Measurements from ENCODE around the gene OR56B1. TPM values are rescaled to one million over a fixed set of nuclear protein-coding genes. Genes with fewer than 3 reads are reported as not detected.
"Not testable (repeated sequence)": the region's sequence is repeated elsewhere in the genome, so short reads cannot be mapped to it uniquely, and the experiment has no call there.

The OR56B1 gene
- total RNA-seq, 6 experiments from 2014 or later = 0.12 TPM; not detected in 5

DNA sequence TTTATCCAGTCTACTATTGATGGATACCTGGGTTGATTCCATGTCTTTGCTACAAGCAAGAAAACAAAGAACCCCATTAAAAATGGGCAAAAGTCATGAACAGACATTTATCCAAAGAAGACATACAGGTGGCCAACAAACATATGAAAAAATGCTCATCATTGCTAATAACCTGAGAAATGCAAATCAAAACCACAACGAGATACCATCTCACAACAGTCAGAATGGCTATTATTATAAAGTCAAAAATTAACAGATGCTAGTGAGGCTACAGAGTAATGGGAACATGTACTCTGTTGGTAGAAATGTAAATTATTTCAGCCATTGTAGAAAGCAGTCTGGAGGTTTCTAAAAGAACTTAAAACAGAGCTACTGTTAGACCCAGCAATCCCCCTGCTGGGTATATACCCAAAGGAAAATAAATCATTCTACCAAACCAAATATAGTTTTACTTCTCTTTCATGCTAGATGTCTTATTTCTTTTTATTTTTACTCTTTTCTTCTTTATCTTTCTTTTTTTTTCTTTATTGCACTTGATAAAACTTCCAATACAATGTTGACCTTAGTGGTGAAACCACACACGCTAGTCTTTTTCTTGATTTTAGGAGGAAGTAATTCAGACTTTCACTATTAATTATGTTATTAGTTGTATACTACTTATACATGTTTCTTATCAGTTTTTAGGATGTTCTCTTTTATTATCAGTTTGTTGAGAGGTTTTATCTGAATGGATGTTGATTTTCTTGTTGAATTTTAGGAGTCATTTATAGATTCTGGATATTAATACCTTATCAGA lies 32.3 kb upstream of the OR56B1 start:
- TF ChIP-seq, protein P1, sequence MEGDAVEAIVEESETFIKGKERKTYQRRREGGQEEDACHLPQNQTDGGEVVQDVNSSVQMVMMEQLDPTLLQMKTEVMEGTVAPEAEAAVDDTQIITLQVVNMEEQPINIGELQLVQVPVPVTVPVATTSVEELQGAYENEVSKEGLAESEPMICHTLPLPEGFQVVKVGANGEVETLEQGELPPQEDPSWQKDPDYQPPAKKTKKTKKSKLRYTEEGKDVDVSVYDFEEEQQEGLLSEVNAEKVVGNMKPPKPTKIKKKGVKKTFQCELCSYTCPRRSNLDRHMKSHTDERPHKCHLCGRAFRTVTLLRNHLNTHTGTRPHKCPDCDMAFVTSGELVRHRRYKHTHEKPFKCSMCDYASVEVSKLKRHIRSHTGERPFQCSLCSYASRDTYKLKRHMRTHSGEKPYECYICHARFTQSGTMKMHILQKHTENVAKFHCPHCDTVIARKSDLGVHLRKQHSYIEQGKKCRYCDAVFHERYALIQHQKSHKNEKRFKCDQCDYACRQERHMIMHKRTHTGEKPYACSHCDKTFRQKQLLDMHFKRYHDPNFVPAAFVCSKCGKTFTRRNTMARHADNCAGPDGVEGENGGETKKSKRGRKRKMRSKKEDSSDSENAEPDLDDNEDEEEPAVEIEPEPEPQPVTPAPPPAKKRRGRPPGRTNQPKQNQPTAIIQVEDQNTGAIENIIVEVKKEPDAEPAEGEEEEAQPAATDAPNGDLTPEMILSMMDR (IDR thresholded peaks at IDR 0.05) = no peak
- TF ChIP-seq POLR2A (IDR thresholded peaks at IDR 0.05) = no peak
- Histone ChIP-seq H3K36me3 (peaks cover 0 to 4% (median under 1%) of the 10 kb centered on the region in 4 donors), H3K27me3 (no peaks in the 10 kb centered on the region), H3K4me3 (no peak overlapping the region), H3K4me1 (no peaks in the 10 kb centered on the region), H3K9me3 (no peaks in the 10 kb centered on the region), H3K27ac (no peak overlapping the region)
- ATAC-seq (no peak), DNase-seq (no peak)
- 72% methylated on average over 2 of the region's 2 CpGs for WGBS (ENCODE audit: insufficient coverage, low coverage, low lambda C conversion rate, missing lambda C conversion rate)
- intact Hi-C loops (cut with DNase I) = no loop called here

DNA sequence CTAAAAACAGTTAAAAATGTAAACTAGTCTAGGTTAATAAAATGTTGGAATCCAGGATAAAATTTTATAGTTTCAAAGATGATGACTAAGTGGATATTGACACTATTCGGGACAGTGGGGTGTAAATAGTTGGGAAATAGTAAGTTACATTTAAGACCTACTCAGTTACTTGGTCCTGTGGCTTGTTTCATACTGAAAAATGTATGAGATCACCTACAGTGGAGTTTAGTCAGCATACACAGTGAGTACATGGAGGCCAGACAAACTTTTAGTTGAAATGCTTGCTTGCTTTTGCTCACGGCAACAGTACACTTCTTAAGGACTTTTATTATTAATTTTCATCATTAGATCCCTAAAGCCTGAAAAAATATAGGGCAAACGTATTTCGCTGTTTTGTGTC lies 30.6 kb upstream of the OR56B1 start:
- Histone ChIP-seq H3K27me3 (no peaks in the 10 kb centered on the region), H3K4me3 (no peak overlapping the region), H3K27ac (no peak overlapping the region), H3K4me1 (no peaks in the 10 kb centered on the region), H3K9me3 (no peaks in the 10 kb centered on the region), H3K36me3 (peaks cover 0 to 5% (median 2%) of the 10 kb centered on the region in 4 donors)
- DNase-seq (no peak), ATAC-seq (no peak)
- intact Hi-C loops (cut with DNase I) = no loop called here
- TF ChIP-seq, protein P1 (IDR thresholded peaks at IDR 0.05) = no peak
- TF ChIP-seq POLR2A (IDR thresholded peaks at IDR 0.05) = no peak
- 90% methylated on average over 4 of the region's 4 CpGs for WGBS (ENCODE audit: insufficient coverage, low coverage, low lambda C conversion rate, missing lambda C conversion rate)

DNA sequence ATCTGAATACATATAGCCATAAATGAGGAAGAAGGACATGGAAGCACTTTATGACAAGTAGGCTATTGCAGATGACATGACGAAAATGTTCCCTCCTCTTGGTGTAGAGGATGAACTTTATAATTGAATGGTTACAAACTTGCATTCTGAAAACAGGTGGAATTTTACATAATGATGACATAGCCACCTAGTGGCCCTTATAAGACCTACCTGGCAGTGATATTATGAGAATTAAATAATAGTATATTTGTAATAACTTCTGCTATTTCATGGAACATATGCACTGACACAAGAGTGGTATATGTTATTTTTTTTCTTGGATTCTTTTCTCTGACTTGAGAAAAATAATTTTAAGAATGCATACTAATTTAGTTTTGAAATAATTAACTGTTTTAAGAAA lies 23.7 kb upstream of the OR56B1 start:
- H3K27ac ChIP-seq = no peak overlapping the region
- no peak overlapping the region for H3K4me3 ChIP-seq
- no peaks in the 10 kb centered on the region for H3K4me1 ChIP-seq
- no peak for DNase-seq
- ATAC-seq = peak; percentile 55 to 73 (median 64)
- H3K9me3 ChIP-seq = no peaks in the 10 kb centered on the region
- 27% methylated on average over 1 of the region's 1 CpG for WGBS (ENCODE audit: insufficient coverage, low coverage, low lambda C conversion rate, missing lambda C conversion rate)
- peaks cover 0 to 5% (median 0%) of the 10 kb centered on the region in 4 donors for H3K36me3 ChIP-seq
- no peak for TF ChIP-seq POLR2A (IDR thresholded peaks at IDR 0.05)
- TF ChIP-seq, protein P1 (IDR thresholded peaks at IDR 0.05) = peak; percentile 43 to 59 (median 50)
- intact Hi-C loops (cut with DNase I) = no loop called here
- H3K27me3 ChIP-seq = no peaks in the 10 kb centered on the region

DNA sequence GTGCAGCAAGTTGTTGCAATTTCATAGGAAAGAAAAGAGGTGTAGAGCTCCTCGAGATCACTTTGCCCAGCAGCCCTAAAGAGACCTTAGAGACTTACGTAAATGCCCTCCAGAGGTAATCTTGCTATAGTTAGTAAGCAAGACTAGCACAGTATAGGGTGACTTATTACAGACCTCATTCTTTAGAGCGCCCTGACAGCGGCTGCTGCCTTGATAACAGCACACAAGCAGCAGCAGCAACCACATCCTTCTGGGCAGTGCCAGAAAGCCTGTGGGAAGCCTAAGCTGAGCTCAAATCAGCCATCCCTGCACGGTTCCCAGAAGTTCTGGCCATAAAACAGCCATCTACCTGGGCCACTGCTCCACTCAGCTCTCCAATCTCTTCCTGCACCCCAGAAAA lies 22.6 kb upstream of the OR56B1 start:
- H3K9me3 ChIP-seq = no peaks in the 10 kb centered on the region
- no peaks in the 10 kb centered on the region for H3K4me1 ChIP-seq
- no peak overlapping the region for H3K4me3 ChIP-seq
- WGBS (ENCODE audit: insufficient coverage, low coverage, low lambda C conversion rate, missing lambda C conversion rate) = 38% methylated on average over 1 of the region's 5 CpGs
- ATAC-seq (no peak), DNase-seq (no peak)
- no peaks in the 10 kb centered on the region for H3K27me3 ChIP-seq
- TF ChIP-seq, protein P1 (IDR thresholded peaks at IDR 0.05) = no peak
- TF ChIP-seq POLR2A (IDR thresholded peaks at IDR 0.05) = no peak
- intact Hi-C loops (cut with DNase I) = no loop called here
- no peak overlapping the region for H3K27ac ChIP-seq
- peaks cover 0 to 5% (median 0%) of the 10 kb centered on the region in 4 donors for H3K36me3 ChIP-seq

DNA sequence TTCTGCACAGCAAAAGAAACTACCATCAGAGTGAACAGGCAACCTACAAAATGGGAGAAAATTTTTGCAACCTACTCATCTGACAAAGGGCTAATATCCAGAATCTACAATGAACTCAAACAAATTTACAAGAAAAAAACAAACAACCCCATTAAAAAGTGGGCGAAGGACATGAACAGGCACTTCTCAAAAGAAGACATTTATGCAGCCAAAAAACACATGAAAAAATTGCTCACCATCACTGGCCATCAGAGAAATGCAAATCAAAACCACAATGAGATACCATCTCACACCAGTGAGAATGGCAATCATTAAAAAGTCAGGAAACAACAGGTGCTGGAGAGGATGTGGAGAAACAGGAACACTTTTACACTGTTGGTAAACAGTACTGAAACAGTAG lies 19.7 kb upstream of the OR56B1 start:
- H3K36me3 ChIP-seq; DNase-seq; H3K4me1 ChIP-seq; H3K27ac ChIP-seq; H3K27me3 ChIP-seq; intact Hi-C loops (cut with DNase I); H3K9me3 ChIP-seq; ATAC-seq; H3K4me3 ChIP-seq: not testable (repeated sequence)
- 86% methylated on average over 1 of the region's 1 CpG for WGBS (ENCODE audit: insufficient coverage, low coverage, low lambda C conversion rate, missing lambda C conversion rate)
